NCI-H1436 treated with DMSO at 0.1 percent for 48 hours (cell line): ENCODE results near the gene WDR18.
"Not testable (repeated sequence)": the region's sequence is repeated elsewhere in the genome, so short reads cannot be mapped to it uniquely, and the experiment has no call there.

Source experiments
- DNase-seq: peaks from one replicate; lab custom pipeline; 2025; lab: John Stamatoyannopoulos, UW

The WDR18 gene

DNA sequence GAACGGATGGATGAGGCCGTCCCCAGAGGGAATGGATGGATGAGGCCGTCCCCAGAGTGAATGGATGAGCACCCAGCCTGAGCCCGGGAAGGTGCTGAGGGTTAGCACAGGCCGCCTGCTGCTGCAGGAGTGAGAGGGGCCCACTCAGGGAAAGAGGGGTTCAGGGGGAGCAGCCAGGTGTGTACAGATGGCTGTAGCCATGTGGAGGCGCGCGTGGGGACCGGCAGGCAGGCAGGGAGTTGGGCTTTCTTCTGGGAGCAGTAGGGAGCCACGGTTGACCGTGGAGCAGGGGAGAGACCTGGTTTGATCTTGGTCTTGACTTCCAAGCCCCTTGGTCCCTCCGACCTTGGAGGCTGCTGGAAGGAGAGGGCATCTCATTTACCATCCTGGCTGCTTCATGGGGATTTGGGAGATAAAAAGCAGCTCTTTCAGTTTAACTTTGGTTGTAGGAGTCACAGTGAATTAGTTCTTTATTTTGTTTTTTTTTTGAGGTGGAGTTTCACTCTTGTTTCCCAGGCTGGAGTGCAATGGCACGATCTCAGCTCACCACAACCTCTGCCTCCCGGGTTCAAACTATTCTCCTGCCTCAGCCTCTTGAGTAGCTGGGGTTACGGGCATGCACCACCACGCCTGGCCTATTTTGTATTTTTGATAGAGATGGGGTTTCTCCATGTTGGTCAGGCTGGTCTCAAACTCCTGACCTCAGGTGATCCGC is 33.6 kb upstream of the WDR18 start:
- no peak for DNase-seq

DNA sequence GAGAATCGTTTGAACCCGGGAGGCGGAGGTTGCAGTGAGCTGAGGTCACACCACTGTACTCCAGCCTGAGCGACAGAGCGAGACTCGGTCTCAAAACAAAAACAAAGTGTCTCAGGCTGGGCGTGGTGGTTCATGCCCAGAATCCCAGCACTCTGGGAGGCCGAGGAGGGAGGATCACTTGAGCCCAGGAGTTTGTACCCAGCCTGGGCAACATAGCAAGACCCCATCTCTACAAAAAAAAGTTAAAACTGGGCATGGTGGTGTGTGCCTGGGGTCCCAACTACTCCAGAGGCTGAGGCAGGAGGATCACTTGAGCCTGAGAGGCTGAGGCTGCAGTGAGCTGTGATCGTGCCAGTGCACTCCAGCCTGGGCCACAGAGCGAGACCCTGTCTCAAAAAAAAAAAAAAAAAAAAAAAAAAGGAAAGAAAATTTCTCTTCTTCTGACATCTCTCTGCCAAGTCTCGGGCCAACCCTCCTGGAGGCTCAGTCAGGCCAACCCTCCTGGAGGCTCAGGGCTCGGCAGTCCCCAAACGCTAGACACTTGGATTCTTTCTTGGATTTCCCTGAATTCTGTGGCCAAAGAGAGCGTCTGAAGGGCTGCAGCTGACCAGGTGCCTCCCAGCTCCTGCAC is 32.0 kb upstream of the WDR18 start:
- DNase-seq, result no peak

- DNase-seq, result no peak
These were observed 31.3 kb upstream of the WDR18 start for GRCh38 chr19:952680-953444.

DNA sequence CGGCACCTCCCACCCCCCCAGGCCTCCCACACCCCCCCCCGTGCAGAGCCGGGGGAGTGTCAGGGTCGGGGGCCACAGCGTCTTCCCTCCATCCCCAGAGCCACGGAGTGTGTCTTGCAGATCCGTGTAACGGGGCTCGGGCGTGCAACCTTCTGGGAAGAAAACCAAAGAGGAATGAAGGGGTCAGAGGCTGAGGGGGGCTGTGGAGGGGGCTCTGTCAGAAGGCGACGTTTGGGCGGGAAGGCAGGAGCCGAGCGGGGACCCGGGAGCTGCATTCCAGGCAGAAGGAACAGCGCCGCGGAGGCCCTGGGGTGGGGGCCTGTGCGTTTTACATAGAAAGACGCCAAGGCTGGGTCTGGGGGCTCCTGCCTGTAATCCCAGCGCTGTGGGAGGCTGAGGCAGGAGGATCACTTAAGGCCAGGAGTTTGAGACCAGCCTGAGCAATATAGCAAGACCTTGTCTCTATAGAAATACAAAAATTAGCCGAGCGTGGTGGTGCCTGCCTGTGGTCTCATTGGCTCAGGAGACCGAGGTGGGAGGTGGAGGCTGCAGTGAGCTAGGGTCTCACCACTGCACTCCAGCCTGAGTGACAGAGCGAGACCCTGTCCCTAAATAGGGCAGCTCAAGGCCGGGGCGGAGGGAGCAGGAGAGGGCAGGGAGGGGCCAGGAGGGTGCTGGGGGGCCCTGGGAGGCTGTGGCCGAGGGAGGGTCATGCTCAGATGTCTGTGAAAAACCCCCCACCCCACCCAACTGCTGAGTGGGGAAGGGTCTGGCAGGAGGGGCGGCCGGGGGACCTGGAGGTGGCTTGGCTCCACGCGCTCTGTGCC is 30.5 kb upstream of the WDR18 start:
- DNase-seq, result no peak

DNA sequence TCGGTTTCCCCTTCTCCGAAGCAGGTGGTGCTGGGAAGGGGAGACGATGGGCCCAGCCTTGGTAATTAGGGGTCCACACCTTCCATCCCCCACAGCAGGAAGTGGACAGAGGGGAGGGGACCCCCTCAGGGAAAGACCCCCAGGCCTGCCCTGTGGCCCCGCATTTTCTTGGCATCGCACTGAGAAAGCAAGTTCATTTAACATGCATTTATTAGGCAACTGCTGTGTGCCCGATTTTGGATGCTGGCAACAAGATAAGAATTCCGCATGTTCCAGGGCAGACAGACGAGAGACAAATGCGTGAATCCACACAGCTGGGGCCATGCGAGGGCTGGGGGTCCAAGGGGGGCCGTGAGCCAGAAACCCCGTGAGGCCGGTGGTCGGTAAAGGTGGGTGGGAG is 29.9 kb upstream of the WDR18 start:
- DNase-seq, result no peak

DNA sequence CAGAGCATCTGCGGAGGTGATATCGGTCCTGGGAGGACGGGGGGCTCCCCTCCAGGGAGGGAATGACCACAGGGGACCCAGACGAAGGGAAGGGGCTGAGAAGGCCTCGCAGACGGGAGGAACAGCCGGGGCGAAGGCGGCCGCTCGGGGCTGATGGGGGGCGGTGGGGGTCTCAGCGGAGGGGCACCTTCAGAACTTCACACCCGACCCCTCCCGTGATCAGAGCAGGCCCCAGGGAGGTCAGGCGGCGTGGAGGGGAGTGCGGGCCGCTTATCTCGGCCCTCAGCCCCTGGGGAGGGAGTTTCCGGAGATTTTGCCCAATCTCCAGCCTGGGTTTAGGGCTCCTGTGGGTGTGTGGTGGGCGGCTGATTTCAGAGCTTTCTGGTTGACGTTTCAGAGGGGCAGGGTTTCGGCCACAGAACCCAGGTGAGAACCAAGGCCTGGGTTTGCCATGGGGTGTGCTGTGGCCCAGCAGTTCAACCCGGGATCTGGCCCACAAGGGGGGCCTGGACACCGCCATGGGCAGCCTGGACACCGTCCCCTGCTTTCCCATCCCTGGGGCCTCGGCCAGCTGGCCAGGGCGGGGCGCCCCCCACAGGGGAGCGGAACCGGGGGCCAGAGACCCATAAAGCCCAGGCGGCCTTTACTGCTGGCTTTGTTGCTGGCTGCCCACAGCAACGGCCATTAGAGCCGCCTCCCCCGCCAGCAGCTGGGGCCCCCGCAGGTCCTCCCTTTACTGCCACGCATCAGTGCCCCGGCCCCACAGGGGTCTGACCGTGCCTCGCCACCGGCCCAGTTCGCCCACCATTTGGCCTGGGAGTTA is 29.3 kb upstream of the WDR18 start:
- no peak for DNase-seq

- no peak for DNase-seq
These were observed 28.1 kb upstream of the WDR18 start for GRCh38 chr19:955803-956765.

DNA sequence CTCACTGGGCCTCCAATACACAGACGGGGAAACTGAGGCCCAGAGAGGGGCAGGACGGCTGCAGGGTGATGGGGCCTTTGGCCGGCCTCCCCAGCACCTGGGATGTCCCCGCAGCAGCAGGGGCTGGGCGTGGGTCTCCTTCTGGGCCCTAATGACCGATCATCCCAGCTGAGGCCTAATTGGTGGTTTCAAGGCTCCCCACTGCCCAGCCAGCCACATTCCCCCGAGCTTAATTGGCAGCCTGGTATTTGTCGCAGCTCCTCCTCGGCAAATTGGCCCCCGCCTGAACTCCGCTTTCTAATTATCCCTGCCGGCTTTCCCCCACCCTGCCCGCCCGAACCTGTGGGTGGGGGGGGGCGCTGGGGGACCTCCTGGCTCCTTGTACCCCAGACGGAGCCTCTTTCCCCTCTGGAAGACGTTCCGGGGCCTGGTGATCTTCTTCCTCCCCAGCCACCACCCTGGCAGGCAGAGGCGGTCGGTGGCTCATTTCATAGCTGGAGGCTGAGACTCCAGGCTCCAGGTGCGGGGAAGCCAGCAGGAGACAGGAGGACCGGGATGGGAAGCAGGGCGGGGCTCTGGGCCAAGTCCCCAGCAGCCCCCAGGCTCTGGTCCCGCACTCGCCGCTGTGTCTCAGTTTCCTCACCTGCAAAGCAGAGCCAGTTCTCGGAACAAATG is 27.2 kb upstream of the WDR18 start:
- DNase-seq, result no peak

DNA sequence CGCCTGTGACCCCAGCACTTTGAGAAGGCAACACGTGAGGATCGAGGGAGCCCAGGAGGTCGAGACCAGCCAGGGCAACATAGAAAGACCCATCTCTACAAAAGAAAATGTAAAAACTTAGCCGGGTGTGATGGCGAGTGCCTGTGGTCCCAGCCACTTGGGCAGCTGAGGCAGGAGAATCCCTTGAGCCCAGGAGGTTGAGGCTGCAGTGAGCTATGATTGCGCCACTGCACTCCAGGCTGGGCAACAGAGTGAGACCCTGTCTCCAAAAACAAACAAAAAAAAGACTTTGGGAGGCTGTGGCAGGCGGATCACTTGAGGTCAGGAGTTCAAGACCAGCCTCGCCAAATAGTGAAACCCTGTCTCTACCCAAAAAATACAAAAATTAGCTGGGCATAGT is 26.6 kb upstream of the WDR18 start:
- DNase-seq, result not testable (repeated sequence)

DNA sequence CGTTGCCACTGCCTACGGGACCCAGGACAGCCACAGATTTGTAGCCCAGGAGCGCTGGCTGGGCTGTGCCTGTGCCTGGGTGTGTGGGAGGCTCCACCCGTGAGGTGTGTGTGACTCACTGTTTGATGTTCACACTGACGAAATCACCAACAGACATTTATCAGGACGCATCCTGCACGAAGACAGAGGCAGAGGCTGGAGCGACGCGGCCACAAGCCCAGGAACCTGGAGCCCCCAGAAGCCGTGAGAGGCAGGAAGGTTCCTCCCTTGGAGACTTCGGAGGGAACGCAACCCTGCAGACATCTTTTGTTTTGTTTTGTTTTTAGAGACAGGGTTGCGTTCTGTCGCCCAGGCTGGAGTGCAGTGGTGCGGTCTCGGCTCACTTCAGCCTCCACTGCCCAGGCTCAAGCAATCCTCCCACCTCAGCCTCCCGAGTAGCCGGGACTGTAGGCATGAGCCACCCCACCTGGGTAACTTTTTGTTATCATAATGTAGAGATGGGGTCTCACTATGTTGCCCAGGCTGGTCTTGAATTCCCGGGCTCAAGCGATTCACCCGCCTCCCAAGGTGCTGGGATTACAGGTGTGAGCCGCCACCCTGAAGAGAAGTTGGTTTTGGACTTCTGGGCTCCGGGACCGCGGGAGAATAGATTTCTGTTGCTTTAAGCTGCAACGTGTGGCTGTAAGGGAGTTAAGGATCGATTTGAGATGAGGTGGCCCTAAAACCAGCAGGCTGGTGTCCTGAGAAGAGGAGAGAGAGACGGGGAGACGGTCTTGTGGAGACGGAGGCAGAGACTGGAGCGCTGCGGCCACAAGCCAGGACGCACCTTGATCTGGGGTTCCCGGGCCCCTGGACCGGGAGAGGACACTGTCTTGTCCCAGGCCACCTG is 24.9 kb upstream of the WDR18 start:
- DNase-seq, result no peak

DNA sequence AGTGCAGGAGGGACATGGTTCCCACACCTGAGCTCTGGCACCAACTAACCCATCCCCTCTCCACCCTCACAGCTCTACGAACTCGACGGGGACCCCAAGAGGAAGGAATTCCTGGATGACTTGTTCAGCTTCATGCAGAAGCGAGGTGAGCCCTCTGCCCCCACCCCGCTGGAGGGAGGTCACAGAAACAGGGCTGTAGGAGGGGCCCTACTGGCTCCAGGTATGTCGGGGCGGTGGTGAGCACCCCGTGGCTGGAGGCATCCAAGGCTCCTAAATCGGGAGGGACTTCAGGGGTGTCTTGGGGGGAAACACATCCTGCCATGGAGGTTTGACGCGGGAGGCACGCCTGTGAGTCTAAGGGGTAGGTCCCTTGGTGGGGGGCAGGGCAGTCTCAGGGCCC is 24.1 kb upstream of the WDR18 start:
- DNase-seq, result no peak

DNA sequence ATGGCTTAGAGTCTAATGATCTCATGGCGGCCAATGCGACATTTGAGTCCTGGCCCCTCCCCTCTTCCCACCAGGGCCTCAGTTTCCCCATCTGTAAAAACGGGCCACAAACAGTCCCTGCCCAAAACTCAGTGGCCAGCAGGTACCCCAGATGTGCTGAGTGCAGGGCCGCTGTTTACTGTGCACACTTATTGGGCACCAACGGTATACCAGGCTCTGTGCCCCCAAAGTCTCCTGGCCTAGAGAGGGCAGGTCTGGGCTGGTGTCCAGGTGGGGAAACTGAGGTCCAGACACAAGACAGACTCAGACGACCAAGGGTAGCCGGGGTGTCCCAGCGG is 23.6 kb upstream of the WDR18 start:
- DNase-seq, result no peak

- no peak for DNase-seq
These were observed 22.1 kb upstream of the WDR18 start for GRCh38 chr19:961866-962620.

DNA sequence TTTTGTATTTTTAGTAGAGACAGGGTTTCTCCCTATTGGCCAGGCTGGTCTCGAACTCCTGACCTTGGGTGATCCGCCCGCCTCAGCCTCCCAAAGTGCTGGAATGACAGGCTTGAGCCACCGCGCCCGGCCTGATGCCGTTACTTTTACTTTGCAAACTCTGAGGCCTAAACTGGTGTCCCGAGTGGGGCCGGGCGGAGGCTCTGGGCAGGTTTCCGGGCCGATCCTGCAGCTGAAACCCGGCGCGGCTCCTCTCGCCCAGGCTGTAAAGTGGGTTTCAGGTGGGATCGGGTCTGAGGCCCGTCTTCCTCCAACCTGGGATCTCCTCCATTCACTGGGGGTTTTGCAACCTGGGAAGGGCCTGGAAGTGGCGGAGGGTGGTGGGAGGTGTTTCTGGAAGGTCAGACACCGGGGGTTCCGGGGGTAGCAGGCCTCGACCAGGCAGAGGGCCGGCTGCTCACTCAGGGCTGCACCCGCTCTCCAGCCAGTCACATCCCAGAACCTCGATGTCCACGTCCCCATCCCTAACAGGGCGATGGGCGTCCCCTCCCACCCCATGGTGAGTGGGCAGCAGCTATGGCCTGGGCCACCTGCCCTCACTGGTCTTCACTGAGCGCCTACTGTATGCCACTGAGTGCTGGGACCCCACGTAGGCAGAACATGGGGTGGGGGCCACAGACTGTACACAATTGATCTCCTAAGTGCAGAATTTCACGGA is 21.3 kb upstream of the WDR18 start:
- no peak for DNase-seq

- no peak for DNase-seq
These were observed 20.6 kb upstream of the WDR18 start for GRCh38 chr19:963486-963951.

GRCh38 chr19:964116-964520 is 20.0 kb upstream of the WDR18 start:
- no peak for DNase-seq
